K562 (cell line): Measurements from ENCODE around the gene CCDC137. TPM values are rescaled to one million over a fixed set of nuclear protein-coding genes. Genes with fewer than 3 reads are reported as not detected.

ENCODE experiments used
- BRD4 ChIP-seq: fragments of 200-600 bp; sonication (generic); IDR thresholded peaks from 2 replicates; pipeline ENCODE4 v1.6.1; 2017; ENCODE audit warnings: inconsistent platforms
- CHD1 ChIP-seq: fragments of 200-600 bp; sonication (generic); IDR thresholded peaks from one replicate; pipeline ENCODE4 v1.6.1; 2012; ENCODE audit warnings: mild to moderate bottlenecking, moderate library complexity, low read length, inconsistent platforms
- DPF2 ChIP-seq: fragments of 450-650 bp; IDR thresholded peaks from 2 replicates; pipeline ENCODE4 v1.6.1; 2016
- ETV5 ChIP-seq: sonication (generic); formaldehyde crosslinking; IDR thresholded peaks from 2 replicates; pipeline ENCODE4 v1.4.0; 2020; ENCODE audit warnings: low read depth, mild to moderate bottlenecking, missing genetic modification reagents
- FOS ChIP-seq: IDR thresholded peaks from 3 replicates; pipeline ENCODE4 v1.6.1; 2011; ENCODE audit not compliant: insufficient read length; ENCODE audit errors: extremely low read depth
- FOSL1 ChIP-seq: fragments of 200-800 bp; sonication (Bioruptor generic); conservative IDR thresholded peaks from 2 replicates; pipeline ENCODE4 v1.6.1; 2016; ENCODE audit warnings: missing genetic modification characterization, missing compliant biosample characterization
- GATAD2B ChIP-seq: fragments of 450-650 bp; IDR thresholded peaks from 2 replicates; pipeline ENCODE4 v1.6.1; 2017; ENCODE audit warnings: mild to moderate bottlenecking, borderline replicate concordance
- GTF2F1 ChIP-seq: IDR thresholded peaks from 2 replicates; pipeline ENCODE4 v1.6.1; 2011; ENCODE audit warnings: low read depth, low read length, improper control_type of control experiment
- HDGF ChIP-seq: fragments of 450-650 bp; IDR thresholded peaks from 2 replicates; pipeline ENCODE4 v1.6.1; 2016
- KDM5B ChIP-seq: fragments of 200-600 bp; sonication (generic); IDR thresholded peaks from 2 replicates; pipeline ENCODE4 v1.6.1; 2012; ENCODE audit warnings: low read depth, mild to moderate bottlenecking, moderate library complexity, low read length, control low read depth, inconsistent platforms; ENCODE audit not compliant: insufficient replicate concordance
- MTA1 ChIP-seq: fragments of 450-650 bp; IDR thresholded peaks from 2 replicates; pipeline ENCODE4 v1.6.1; 2017; ENCODE audit warnings: borderline replicate concordance
- MTA2 ChIP-seq: fragments of 450-650 bp; IDR thresholded peaks from 2 replicates; pipeline ENCODE4 v1.6.1; 2016; ENCODE audit warnings: low read depth
- MYNN ChIP-seq, 2 experiments: sonication (generic); formaldehyde crosslinking in 1 of 2; IDR thresholded peaks; 2 replicates each; pipeline versions ENCODE4 v1.5.0 to v1.6.1; 2016 to 2020; ENCODE audit warnings: antibody characterized with exemption in 1 of 2, missing genetic modification reagents in 1 of 2
- NR2C1 ChIP-seq, 2 experiments: fragments of 450-650 bp; IDR thresholded peaks; 2 replicates each; pipeline ENCODE4 v1.6.1; 2017; ENCODE audit warnings: mild to moderate bottlenecking in 2 of 2, antibody characterized with exemption in 1 of 2, inconsistent platforms in 1 of 2, missing compliant biosample characterization in 1 of 2, missing genetic modification characterization in 1 of 2
- PCBP2 ChIP-seq: fragments of 200-400 bp; formaldehyde crosslinking; IDR thresholded peaks from 2 replicates; pipeline ENCODE4 v1.6.1; 2018; ENCODE audit warnings: low read length, low read depth, mild to moderate bottlenecking, moderate library complexity; ENCODE audit not compliant: poor library complexity, severe bottlenecking
- PTTG1 ChIP-seq: fragments of 450-650 bp; IDR thresholded peaks from 2 replicates; pipeline ENCODE4 v1.6.1; 2016; ENCODE audit warnings: low read depth, mild to moderate bottlenecking, missing genetic modification characterization, missing compliant biosample characterization
- SMAD1 ChIP-seq: fragments of 150-350 bp; IDR thresholded peaks from 2 replicates; pipeline ENCODE4 v1.6.1; 2014; ENCODE audit warnings: low read length, low read depth; ENCODE audit not compliant: partially characterized antibody
- TBP ChIP-seq: optimal IDR thresholded peaks from 2 replicates; pipeline ENCODE3; 2011; ENCODE audit warnings: low read depth, low read length, improper control_type of control experiment
- VEZF1 ChIP-seq: fragments of 200-800 bp; sonication (Bioruptor generic); IDR thresholded peaks from 2 replicates; pipeline ENCODE4 v1.6.1; 2017; ENCODE audit warnings: missing genetic modification characterization, missing compliant biosample characterization
- ZC3H8 ChIP-seq: fragments of 450-650 bp; IDR thresholded peaks from 2 replicates; pipeline ENCODE4 v1.6.1; 2017
- ZFP30 ChIP-seq: fragments of 250-450 bp; sonication (Bioruptor Pico); IDR thresholded peaks from 2 replicates; pipeline ENCODE4 v1.8.0; 2022; ENCODE audit warnings: moderate library complexity, mild to moderate bottlenecking, inconsistent platforms, borderline replicate concordance
- ZNF311 ChIP-seq: fragments of 250-450 bp; sonication (Bioruptor Pico); IDR thresholded peaks from 2 replicates; pipeline ENCODE4 v1.4.0; 2020; ENCODE audit warnings: mild to moderate bottlenecking, moderate library complexity
- ZNF584 ChIP-seq: fragments of 200-800 bp; sonication (Bioruptor generic); IDR thresholded peaks from 2 replicates; pipeline ENCODE4 v1.6.1; 2016; ENCODE audit warnings: low read depth, mild to moderate bottlenecking, missing genetic modification characterization, missing compliant biosample characterization
- polyA plus RNA-seq, 8 experiments: library from polyadenylated mRNA; depleted of rRNA in 4 of 8; stranded (reverse) in 5 of 8; unstranded in 3 of 8; fragments of >200 nt; fragmentation: Nextera tagmentation in 2 of 8; fragmentation: Illumina TruSeq in 1 of 8; extraction: Ambion mirVana in 2 of 8; extraction: Trizol in 1 of 8; gene quantifications; 2 replicates each; pipeline versions ENCODE4 v1.2.1 to v1.2.3, GENCODE V29; 2011 to 2014; ENCODE audit warnings: inconsistent platforms in 1 of 8, missing spikeins in 1 of 8
- total RNA-seq, 7 experiments: library from RNA; depleted of rRNA in 6 of 7; stranded (reverse); fragments of >200 nt in 6 of 7; fragmentation: Illumina TruSeq in 2 of 7; extraction: Trizol in 2 of 7; gene quantifications; 2 replicates each; pipeline versions ENCODE4 v1.2.1 to v1.2.3, GENCODE V29; 2011 to 2021; ENCODE audit warnings: low replicate concordance in 1 of 7
- TF ChIP-seq, protein P1 (sequence below): sonication (generic); formaldehyde crosslinking; IDR thresholded peaks from 2 replicates; pipeline ENCODE4 v1.8.1; 2023; ENCODE audit warnings: mild to moderate bottlenecking, missing genetic modification reagents

Gene CCDC137
- total and polyA plus RNA-seq, 9 of the 15 experiments (the other 6 are each of a cell fraction or from before 2014, with no cell fraction given): 2.3 to 68.1 (median 38.3) TPM

- TF ChIP-seq VEZF1: peak; percentile 98
- TF ChIP-seq BRD4: no peak
- TF ChIP-seq GTF2F1: no peak
- 0 out of 2 replicates have a peak, but pooled peaks have one; percentile 43 for TF ChIP-seq MTA1
- peak; percentile 83; the same call in 1 of the 2 replicates for TF ChIP-seq GATAD2B
- TF ChIP-seq, protein P1, sequence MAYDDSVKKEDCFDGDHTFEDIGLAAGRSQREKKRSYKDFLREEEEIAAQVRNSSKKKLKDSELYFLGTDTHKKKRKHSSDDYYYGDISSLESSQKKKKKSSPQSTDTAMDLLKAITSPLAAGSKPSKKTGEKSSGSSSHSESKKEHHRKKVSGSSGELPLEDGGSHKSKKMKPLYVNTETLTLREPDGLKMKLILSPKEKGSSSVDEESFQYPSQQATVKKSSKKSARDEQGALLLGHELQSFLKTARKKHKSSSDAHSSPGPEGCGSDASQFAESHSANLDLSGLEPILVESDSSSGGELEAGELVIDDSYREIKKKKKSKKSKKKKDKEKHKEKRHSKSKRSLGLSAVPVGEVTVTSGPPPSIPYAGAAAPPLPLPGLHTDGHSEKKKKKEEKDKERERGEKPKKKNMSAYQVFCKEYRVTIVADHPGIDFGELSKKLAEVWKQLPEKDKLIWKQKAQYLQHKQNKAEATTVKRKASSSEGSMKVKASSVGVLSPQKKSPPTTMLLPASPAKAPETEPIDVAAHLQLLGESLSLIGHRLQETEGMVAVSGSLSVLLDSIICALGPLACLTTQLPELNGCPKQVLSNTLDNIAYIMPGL (CRISPR knock-in tag): no peak
- TF ChIP-seq MTA2: no peak
- no peak for TF ChIP-seq PCBP2
- no peak for TF ChIP-seq ZNF311 (CRISPR knock-in tag)
- no peak for TF ChIP-seq PTTG1
- TF ChIP-seq ZC3H8: no peak
- TF ChIP-seq KDM5B: peak; percentile 65
- TF ChIP-seq ZNF584 (CRISPR knock-in tag): no peak
- peak; percentile 98 for TF ChIP-seq FOS
- TF ChIP-seq HDGF: no peak
- 0 out of 2 replicates have a peak, but pooled peaks have one; percentile 25 for TF ChIP-seq ETV5 (CRISPR knock-in tag)
- TF ChIP-seq SMAD1: peak; percentile 49
- TF ChIP-seq FOSL1 (tag): peak; percentile 92
- TF ChIP-seq ZFP30 (CRISPR knock-in tag): no peak
- TF ChIP-seq NR2C1 (IDR thresholded peaks at IDR 0.05): no peak
- TF ChIP-seq NR2C1 (tag; IDR thresholded peaks at IDR 0.05): no peak
- peak; percentile 22; the same call in 1 of the 2 replicates for TF ChIP-seq DPF2
- no peak for TF ChIP-seq CHD1
- peak; percentile 58 for TF ChIP-seq TBP
- TF ChIP-seq MYNN (IDR thresholded peaks at IDR 0.05): no peak
- TF ChIP-seq MYNN (CRISPR knock-in tag; IDR thresholded peaks at IDR 0.05): no peak
Measured at GRCh38 chr17:81683584-81684441, 17.3 kb downstream of the CCDC137 start, which contains the start of the genes ARL16 and HGS (continued).
